K562 (cell line): ENCODE results near the gene CHMP4B. TPM values are rescaled to one million over a fixed set of nuclear protein-coding genes. Genes with fewer than 3 reads are reported as not detected.

Experiments
- ATAC-seq: fragments of 200-7000 bp; cut with Tn5 transposase; 3 replicates; pipeline ENCODE4 v1.9.1; 2020; ENCODE audit warnings: moderate library complexity
- BruUV-seq: library from RNA; stranded (reverse); fragments of 400-500 nt; replicated peaks from 2 replicates; lab custom pipeline; 2021; lab: Mats Ljungman, UMichigan
- CTCF ChIA-PET: fragments of 300-600 bp; formaldehyde crosslinking; extraction: SDS; loops from one replicate; lab custom pipeline; 2021; ENCODE audit warnings: low intra/inter-chr PET ratio; lab: Yijun Ruan, JAX
- POLR2A ChIA-PET: fragments of 300-600, 350-650 bp; sonication (Branson Sonifier 250); formaldehyde crosslinking; extraction: SDS; loops from one replicate; lab custom pipeline; 2021; ENCODE audit warnings: antibody characterized with exemption, inconsistent platforms; lab: Yijun Ruan, JAX
- DNase-seq, 4 experiments: peaks; one replicate each; pipeline versions ENCODE4 v3.0.0 to v3.0.0-alpha.2; 2011 to 2018; ENCODE audit warnings: low spot score in 3 of 4, mixed read lengths in 3 of 4; ENCODE audit errors: extremely low read depth in 1 of 4
- FAIRE-seq: peaks from 2 replicates; lab custom pipeline; 2011; peaks lifted over from hg19 to GRCh38; lab: Jason Lieb, UNC
- H2AFZ ChIP-seq: 2 replicates; pipeline ENCODE4 v1.6.0; 2011; ENCODE audit warnings: low read depth, low read length, control low read depth, inconsistent platforms
- H3K27ac ChIP-seq: fragments of 200-600 bp; 3 replicates; pipeline ENCODE4 v1.8.0; 2011; ENCODE audit warnings: low read depth, mild to moderate bottlenecking, control low read depth, inconsistent platforms, low read length, moderate library complexity, mixed read lengths; ENCODE audit errors: extremely low read depth
- H3K27me3 ChIP-seq, 2 experiments: fragments of 300-600 bp in 1 of 2; 2 replicates in 1 of 2; 3 replicates in 1 of 2; pipeline versions ENCODE4 v1.6.0 to v1.8.0; 2011; ENCODE audit warnings: inconsistent platforms in 2 of 2, low read length in 2 of 2, mild to moderate bottlenecking in 1 of 2, mixed read lengths in 1 of 2, moderate library complexity in 1 of 2; ENCODE audit not compliant: control insufficient read depth in 2 of 2, insufficient read depth in 2 of 2
- H3K36me3 ChIP-seq: fragments of 300-600 bp; 3 replicates; pipeline ENCODE4 v1.8.0; 2011; ENCODE audit warnings: mild to moderate bottlenecking, low read length, inconsistent platforms; ENCODE audit not compliant: control insufficient read depth, insufficient read depth
- H3K4me1 ChIP-seq, 2 experiments: fragments of 200-600 bp in 1 of 2; replicated peaks in 1 of 2; 2 replicates in 1 of 2; 3 replicates in 1 of 2; pipeline versions ENCODE4 v1.5.1 to v1.8.0; 2011; ENCODE audit warnings: inconsistent platforms in 2 of 2, low read length in 2 of 2, mild to moderate bottlenecking in 1 of 2, mixed read lengths in 1 of 2, moderate library complexity in 1 of 2; ENCODE audit not compliant: control insufficient read depth in 2 of 2, insufficient read depth in 2 of 2
- H3K4me2 ChIP-seq: 2 replicates; pipeline ENCODE4 v1.6.1; 2011; ENCODE audit warnings: low read length, control low read depth, inconsistent platforms, mixed read lengths; ENCODE audit not compliant: insufficient read depth
- H3K4me3 ChIP-seq: fragments of 200-600 bp; sonication (generic), shearing (Covaris generic); 2 replicates; pipeline ENCODE4 v1.5.1; 2016; ENCODE audit warnings: control low read depth, inconsistent platforms
- H3K79me2 ChIP-seq: fragments of 200-600 bp; 3 replicates; pipeline ENCODE4 v1.8.0; 2011; ENCODE audit warnings: low read length, inconsistent platforms; ENCODE audit not compliant: control insufficient read depth, insufficient read depth
- H3K9ac ChIP-seq, 2 experiments: 2 replicates each; pipeline versions ENCODE4 v1.6.0 to v1.6.1; 2011; ENCODE audit warnings: low read depth in 2 of 2, low read length in 2 of 2, control low read depth in 1 of 2, inconsistent platforms in 1 of 2, mild to moderate bottlenecking in 1 of 2, mixed read lengths in 1 of 2; ENCODE audit not compliant: insufficient read depth in 1 of 2
- H3K9me1 ChIP-seq: one replicate; pipeline ENCODE4 v1.6.0; 2011; ENCODE audit warnings: inconsistent platforms, mild to moderate bottlenecking, low read length, moderate library complexity; ENCODE audit not compliant: control insufficient read depth, insufficient read depth
- H3K9me3 ChIP-seq: replicated peaks from 2 replicates; pipeline ENCODE4 v1.5.1; 2011; ENCODE audit warnings: low read depth, low read length, inconsistent platforms; ENCODE audit not compliant: control insufficient read depth, insufficient read depth
- H4K20me1 ChIP-seq: replicated peaks from 2 replicates; pipeline ENCODE4 v1.6.1; 2011; ENCODE audit warnings: low read length, inconsistent platforms, mixed read lengths; ENCODE audit not compliant: control insufficient read depth, insufficient read depth
- CBX2 ChIP-seq: fragments of 200-600 bp; sonication (generic); IDR thresholded peaks from one replicate; pipeline ENCODE4 v1.6.1; 2012; ENCODE audit warnings: mild to moderate bottlenecking, low read length, inconsistent platforms; ENCODE audit not compliant: insufficient read depth, poor library complexity, severe bottlenecking
- CHD1 ChIP-seq: fragments of 200-600 bp; sonication (generic); IDR thresholded peaks from one replicate; pipeline ENCODE4 v1.6.1; 2012; ENCODE audit warnings: mild to moderate bottlenecking, moderate library complexity, low read length, inconsistent platforms
- SP2 ChIP-seq: IDR thresholded peaks from 2 replicates; pipeline ENCODE4 v1.6.1; 2011; ENCODE audit warnings: mild to moderate bottlenecking, low read depth, low read length, moderate library complexity; ENCODE audit not compliant: poor library complexity, severe bottlenecking; ENCODE audit errors: extremely low read depth
- ZNF347 ChIP-seq: fragments of 450-650 bp; formaldehyde crosslinking; IDR thresholded peaks from 2 replicates; pipeline ENCODE4 v1.4.0; 2020; ENCODE audit warnings: low read depth, mild to moderate bottlenecking, moderate library complexity
- ZNF668 ChIP-seq: fragments of 250-450 bp; sonication (Bioruptor Pico); IDR thresholded peaks from 2 replicates; pipeline ENCODE4 v1.8.0; 2022; ENCODE audit warnings: mild to moderate bottlenecking, inconsistent platforms
- ZNF766 ChIP-seq: fragments of 200-800 bp; sonication (Bioruptor generic); conservative IDR thresholded peaks from 2 replicates; pipeline ENCODE4 v1.6.1; 2016; ENCODE audit warnings: missing genetic modification characterization, missing compliant biosample characterization
- WGBS: fragments of 100-300 bp; shearing (Covaris generic); methylation state at CpG from one replicate; pipeline ENCODE4 v1.1.6; 2016; ENCODE audit warnings: low coverage, mixed read lengths; ENCODE audit not compliant: insufficient coverage; ENCODE audit errors: missing lambda C conversion rate; 5-methylcytosine and 5-hydroxymethylcytosine counted together
- in situ Hi-C: fragments of 300-500 bp; cut with MboI; formaldehyde crosslinking; loops from 4 replicates; pipeline ENCODE4 v1.15.0; 2018; ENCODE audit warnings: inconsistent platforms, mixed read lengths
- intact Hi-C: fragments of 100-400 bp; cut with micrococcal nuclease; formaldehyde crosslinking; loops from 2 replicates; pipeline ENCODE4 v1.14.2; 2022
- polyA plus RNA-seq, 8 experiments: library from polyadenylated mRNA; depleted of rRNA in 4 of 8; stranded (reverse) in 5 of 8; unstranded in 3 of 8; fragments of >200 nt; fragmentation: Nextera tagmentation in 2 of 8; fragmentation: Illumina TruSeq in 1 of 8; extraction: Ambion mirVana in 2 of 8; extraction: Trizol in 1 of 8; gene quantifications; 2 replicates each; pipeline versions ENCODE4 v1.2.1 to v1.2.3, GENCODE V29; 2011 to 2014; ENCODE audit warnings: inconsistent platforms in 1 of 8, missing spikeins in 1 of 8
- total RNA-seq, 7 experiments: library from RNA; depleted of rRNA in 6 of 7; stranded (reverse); fragments of >200 nt in 6 of 7; fragmentation: Illumina TruSeq in 2 of 7; extraction: Trizol in 2 of 7; gene quantifications; 2 replicates each; pipeline versions ENCODE4 v1.2.1 to v1.2.3, GENCODE V29; 2011 to 2021; ENCODE audit warnings: low replicate concordance in 1 of 7
- TF ChIP-seq, protein P1 (sequence below), 3 experiments: fragments of 200-800 bp in 1 of 3; fragments of 250-450 bp in 1 of 3; fragments of 450-650 bp in 1 of 3; sonication (Bioruptor Pico) in 1 of 3; sonication (Bioruptor generic) in 1 of 3; formaldehyde crosslinking in 1 of 3; IDR thresholded peaks; 2 replicates each; pipeline versions ENCODE4 v1.6.1 to v1.8.0; 2016 to 2022; ENCODE audit warnings: mild to moderate bottlenecking in 2 of 3, missing genetic modification characterization in 2 of 3, missing compliant biosample characterization in 1 of 3, moderate library complexity in 1 of 3
- TF ChIP-seq, protein P2 (sequence below): fragments of 450-650 bp; IDR thresholded peaks from 2 replicates; pipeline ENCODE4 v1.6.1; 2016; ENCODE audit warnings: mild to moderate bottlenecking

CHMP4B gene
- total and polyA plus RNA-seq, 9 of the 15 experiments (the other 6 are each of a cell fraction or from before 2014, with no cell fraction given): 1.8 to 64.7 (median 31.8) TPM

DNA sequence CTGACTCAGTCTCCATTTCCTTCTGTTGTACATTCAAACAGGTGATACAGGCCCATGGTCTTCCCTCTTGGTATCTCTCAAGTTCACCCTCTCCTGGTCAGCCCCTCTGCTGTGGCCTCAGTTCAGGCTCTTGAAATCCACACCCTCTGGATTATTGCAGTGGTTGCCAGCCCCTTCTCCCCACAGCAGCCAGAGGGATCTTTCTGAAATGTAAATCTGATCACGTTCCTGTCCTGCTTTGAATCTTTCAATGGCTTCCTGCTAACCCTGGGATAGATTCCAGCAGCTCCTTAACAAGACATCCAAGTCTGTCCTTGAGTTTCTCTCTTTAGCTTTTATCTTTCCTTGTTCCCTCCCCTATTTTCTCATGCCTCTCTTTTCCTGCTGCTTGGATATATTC, 22.2 kb downstream of the CHMP4B start:
- H4K20me1 ChIP-seq: peaks cover 24% of the 10 kb centered on the region
- intact Hi-C loops: no loop called here

DNA sequence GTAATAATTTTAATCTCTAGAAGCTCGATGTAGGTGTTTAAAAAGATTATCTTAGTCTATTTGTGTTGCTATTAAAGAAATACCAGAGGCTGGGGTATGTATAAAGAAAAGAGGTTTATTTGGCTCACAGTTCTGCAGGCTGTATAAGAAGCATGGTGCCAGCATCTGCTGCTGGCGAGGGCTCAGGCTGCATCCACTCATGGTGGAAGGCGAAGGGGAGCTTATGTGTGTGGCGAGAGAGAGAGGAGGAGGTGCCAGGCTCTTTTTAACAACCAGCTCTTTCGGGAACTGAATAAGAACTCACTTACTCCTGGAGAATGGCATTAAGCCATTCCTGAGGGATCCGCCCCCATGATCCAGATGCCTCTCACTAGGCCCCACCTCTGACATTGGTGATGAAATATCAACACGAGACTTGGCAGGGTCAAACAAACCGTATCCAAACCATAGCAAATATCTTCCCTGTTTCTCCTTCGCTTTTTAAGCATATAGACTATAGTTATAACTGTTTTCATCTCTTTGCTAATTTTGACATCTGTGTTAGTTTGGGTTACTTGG, 24.5 kb downstream of the CHMP4B start:
- Histone ChIP-seq H2AFZ (no peak overlapping the region), H3K9ac (no peak overlapping the region), H3K4me3 (no peak overlapping the region), H3K9me1 (peaks cover 3% of the 10 kb centered on the region), H4K20me1 (peaks cover 12% of the 10 kb centered on the region), H3K79me2 (peaks cover 48% of the 10 kb centered on the region), H3K36me3 (peaks cover 14% of the 10 kb centered on the region; the same call in 1 of the 3 replicates), H3K27ac (no peak overlapping the region), H3K4me1 (peaks cover 8 to 25% of the 10 kb centered on the region in 2 experiments), H3K27me3 (no peaks in the 10 kb centered on the region), H3K9me3 (no peaks in the 10 kb centered on the region), H3K4me2 (no peak overlapping the region)
- WGBS: 76% methylated on average over 9 of the region's 9 CpGs
- DNase-seq (no peak), ATAC-seq (no peak), FAIRE-seq (no peak)
- intact Hi-C loops: no loop called here
- ChIA-PET CTCF (no interaction called here), POLR2A (interaction anchor here (0.6 to 1.0 kb wide), 2 partner anchors 22 to 365 kb away, joined by 3 read pairs; no protein-coding TSS in a partner anchor)
- BruUV-seq: no TSS peak
- in situ Hi-C loops: no loop called here
- TF ChIP-seq, protein P1, sequence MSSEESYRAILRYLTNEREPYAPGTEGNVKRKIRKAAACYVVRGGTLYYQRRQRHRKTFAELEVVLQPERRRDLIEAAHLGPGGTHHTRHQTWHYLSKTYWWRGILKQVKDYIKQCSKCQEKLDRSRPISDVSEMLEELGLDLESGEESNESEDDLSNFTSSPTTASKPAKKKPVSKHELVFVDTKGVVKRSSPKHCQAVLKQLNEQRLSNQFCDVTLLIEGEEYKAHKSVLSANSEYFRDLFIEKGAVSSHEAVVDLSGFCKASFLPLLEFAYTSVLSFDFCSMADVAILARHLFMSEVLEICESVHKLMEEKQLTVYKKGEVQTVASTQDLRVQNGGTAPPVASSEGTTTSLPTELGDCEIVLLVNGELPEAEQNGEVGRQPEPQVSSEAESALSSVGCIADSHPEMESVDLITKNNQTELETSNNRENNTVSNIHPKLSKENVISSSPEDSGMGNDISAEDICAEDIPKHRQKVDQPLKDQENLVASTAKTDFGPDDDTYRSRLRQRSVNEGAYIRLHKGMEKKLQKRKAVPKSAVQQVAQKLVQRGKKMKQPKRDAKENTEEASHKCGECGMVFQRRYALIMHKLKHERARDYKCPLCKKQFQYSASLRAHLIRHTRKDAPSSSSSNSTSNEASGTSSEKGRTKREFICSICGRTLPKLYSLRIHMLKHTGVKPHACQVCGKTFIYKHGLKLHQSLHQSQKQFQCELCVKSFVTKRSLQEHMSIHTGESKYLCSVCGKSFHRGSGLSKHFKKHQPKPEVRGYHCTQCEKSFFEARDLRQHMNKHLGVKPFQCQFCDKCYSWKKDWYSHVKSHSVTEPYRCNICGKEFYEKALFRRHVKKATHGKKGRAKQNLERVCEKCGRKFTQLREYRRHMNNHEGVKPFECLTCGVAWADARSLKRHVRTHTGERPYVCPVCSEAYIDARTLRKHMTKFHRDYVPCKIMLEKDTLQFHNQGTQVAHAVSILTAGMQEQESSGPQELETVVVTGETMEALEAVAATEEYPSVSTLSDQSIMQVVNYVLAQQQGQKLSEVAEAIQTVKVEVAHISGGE (CRISPR knock-in tag; IDR thresholded peaks at IDR 0.05): no peak
- TF ChIP-seq ZNF766 (CRISPR knock-in tag): peak; percentile 81
- TF ChIP-seq ZNF668 (CRISPR knock-in tag): no peak
- TF ChIP-seq, protein P2, sequence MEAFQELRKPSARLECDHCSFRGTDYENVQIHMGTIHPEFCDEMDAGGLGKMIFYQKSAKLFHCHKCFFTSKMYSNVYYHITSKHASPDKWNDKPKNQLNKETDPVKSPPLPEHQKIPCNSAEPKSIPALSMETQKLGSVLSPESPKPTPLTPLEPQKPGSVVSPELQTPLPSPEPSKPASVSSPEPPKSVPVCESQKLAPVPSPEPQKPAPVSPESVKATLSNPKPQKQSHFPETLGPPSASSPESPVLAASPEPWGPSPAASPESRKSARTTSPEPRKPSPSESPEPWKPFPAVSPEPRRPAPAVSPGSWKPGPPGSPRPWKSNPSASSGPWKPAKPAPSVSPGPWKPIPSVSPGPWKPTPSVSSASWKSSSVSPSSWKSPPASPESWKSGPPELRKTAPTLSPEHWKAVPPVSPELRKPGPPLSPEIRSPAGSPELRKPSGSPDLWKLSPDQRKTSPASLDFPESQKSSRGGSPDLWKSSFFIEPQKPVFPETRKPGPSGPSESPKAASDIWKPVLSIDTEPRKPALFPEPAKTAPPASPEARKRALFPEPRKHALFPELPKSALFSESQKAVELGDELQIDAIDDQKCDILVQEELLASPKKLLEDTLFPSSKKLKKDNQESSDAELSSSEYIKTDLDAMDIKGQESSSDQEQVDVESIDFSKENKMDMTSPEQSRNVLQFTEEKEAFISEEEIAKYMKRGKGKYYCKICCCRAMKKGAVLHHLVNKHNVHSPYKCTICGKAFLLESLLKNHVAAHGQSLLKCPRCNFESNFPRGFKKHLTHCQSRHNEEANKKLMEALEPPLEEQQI: no peak

More for the DNA sequence above, 22.2 kb downstream of the CHMP4B start:
- TF ChIP-seq CHD1: no peak
- no peak for TF ChIP-seq ZNF347 (CRISPR knock-in tag)
- TF ChIP-seq CBX2: no peak
- no peak for TF ChIP-seq SP2
- DNase-seq (no peak), ATAC-seq (no peak), FAIRE-seq (no peak)
- 38% methylated on average over 1 of the region's 1 CpG for WGBS
- Histone ChIP-seq H2AFZ (no peak overlapping the region), H3K4me3 (no peak overlapping the region), H3K9me3 (no peaks in the 10 kb centered on the region), H3K27me3 (no peaks in the 10 kb centered on the region), H3K4me1 (peaks cover 15 to 30% of the 10 kb centered on the region in 2 experiments), H3K27ac (no peak overlapping the region), H3K36me3 (peaks cover 14% of the 10 kb centered on the region; the same call in 1 of the 3 replicates), H3K4me2 (no peak overlapping the region), H3K9me1 (peaks cover 7% of the 10 kb centered on the region), H3K9ac (no peak overlapping the region), H3K79me2 (peaks cover 54% of the 10 kb centered on the region)
- ChIA-PET POLR2A (no interaction called here), CTCF (no interaction called here)
- BruUV-seq: no TSS peak
- in situ Hi-C loops: no loop called here
